Measurements from ENCODE around the gene POU6F2. TPM values are rescaled to one million over a fixed set of nuclear protein-coding genes. Genes with fewer than 3 reads are reported as not detected.

POU6F2 gene
- total RNA-seq, 2 experiments from 2014 or later: not detected

DNA sequence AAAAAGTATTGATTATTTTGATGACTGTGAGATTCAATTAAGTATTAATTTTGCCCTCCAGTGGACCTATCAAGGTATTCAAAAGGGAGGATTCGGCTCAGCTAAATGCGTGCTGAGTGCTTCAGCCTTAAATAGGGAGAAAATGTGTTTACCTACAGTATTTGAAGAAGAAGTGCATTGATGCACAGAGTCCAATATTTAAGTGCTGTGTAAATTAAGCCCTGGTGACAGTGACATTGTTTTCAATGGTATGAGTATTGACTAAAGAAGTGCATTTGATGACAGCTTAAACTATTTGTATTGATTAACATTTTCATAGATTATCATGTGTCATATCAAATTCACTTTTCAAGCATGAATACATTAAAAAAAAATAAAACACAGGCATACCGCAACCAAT, 106.6 kb downstream of the POU6F2 start:
- DNase-seq (no peak), ATAC-seq (no peak)
- no peaks in the 10 kb centered on the region for H3K4me1 Mint-ChIP-seq (ENCODE audit: low read depth)
- intact Hi-C loops (cut with micrococcal nuclease): no loop called here
- no peak overlapping the region for H3K27ac Mint-ChIP-seq
- TF ChIP-seq CTCF (IDR thresholded peaks at IDR 0.05): no peak
- H3K27me3 Mint-ChIP-seq: peaks cover 20% of the 10 kb centered on the region
- H3K9me3 Mint-ChIP-seq: no peaks in the 10 kb centered on the region
- ChIA-PET POLR2A (no interaction called here), CTCF (no interaction called here)
- no peaks in the 10 kb centered on the region for H3K36me3 Mint-ChIP-seq (ENCODE audit: low read depth)
- no peak overlapping the region for H3K4me3 Mint-ChIP-seq

GRCh38 chr7:39085189-39085588, 107.5 kb downstream of the POU6F2 start:
- no peak for DNase-seq
- no peaks in the 10 kb centered on the region for H3K9me3 Mint-ChIP-seq
- TF ChIP-seq CTCF (IDR thresholded peaks at IDR 0.05): no peak
- no peak for ATAC-seq
- H3K27ac Mint-ChIP-seq: no peak overlapping the region
- no peak overlapping the region for H3K4me3 Mint-ChIP-seq
- H3K36me3 Mint-ChIP-seq (ENCODE audit: low read depth): no peaks in the 10 kb centered on the region
- ChIA-PET POLR2A (no interaction called here), CTCF (no interaction called here)
- H3K27me3 Mint-ChIP-seq: peaks cover 20% of the 10 kb centered on the region
- intact Hi-C loops (cut with micrococcal nuclease): no loop called here
- no peaks in the 10 kb centered on the region for H3K4me1 Mint-ChIP-seq (ENCODE audit: low read depth)

GRCh38 chr7:39085590-39086049, 107.9 kb downstream of the POU6F2 start:
- peaks cover 20% of the 10 kb centered on the region for H3K27me3 Mint-ChIP-seq
- H3K9me3 Mint-ChIP-seq: no peaks in the 10 kb centered on the region
- TF ChIP-seq CTCF (IDR thresholded peaks at IDR 0.05): no peak
- H3K4me3 Mint-ChIP-seq: no peak overlapping the region
- DNase-seq (no peak), ATAC-seq (no peak)
- no peak overlapping the region for H3K27ac Mint-ChIP-seq
- intact Hi-C loops (cut with micrococcal nuclease): no loop called here
- H3K4me1 Mint-ChIP-seq (ENCODE audit: low read depth): no peaks in the 10 kb centered on the region
- ChIA-PET CTCF (no interaction called here), POLR2A (no interaction called here)
- no peaks in the 10 kb centered on the region for H3K36me3 Mint-ChIP-seq (ENCODE audit: low read depth)

- Mint-ChIP-seq H3K4me1 (ENCODE audit: low read depth) (no peaks in the 10 kb centered on the region), H3K36me3 (ENCODE audit: low read depth) (no peaks in the 10 kb centered on the region)
- CTCF ChIA-PET: no interaction called here
These were observed 109.1 kb downstream of the POU6F2 start for GRCh38 chr7:39086638-39087360.

More at GRCh38 chr7:39086638-39087360, 109.1 kb downstream of the POU6F2 start:
- POLR2A ChIA-PET: no interaction called here
- ATAC-seq (no peak), DNase-seq (no peak)
- Mint-ChIP-seq H3K4me3 (no peak overlapping the region), H3K27ac (no peak overlapping the region), H3K9me3 (no peaks in the 10 kb centered on the region), H3K27me3 (peaks cover 20% of the 10 kb centered on the region)
- intact Hi-C loops (cut with micrococcal nuclease): no loop called here
- no peak for TF ChIP-seq CTCF (IDR thresholded peaks at IDR 0.05)
